Measurements from ENCODE around the gene CEP63. TPM values are rescaled to one million over a fixed set of nuclear protein-coding genes. Genes with fewer than 3 reads are reported as not detected.

The CEP63 gene
- total RNA-seq, 1 donor from 2014 or later = 20.6 TPM

DNA sequence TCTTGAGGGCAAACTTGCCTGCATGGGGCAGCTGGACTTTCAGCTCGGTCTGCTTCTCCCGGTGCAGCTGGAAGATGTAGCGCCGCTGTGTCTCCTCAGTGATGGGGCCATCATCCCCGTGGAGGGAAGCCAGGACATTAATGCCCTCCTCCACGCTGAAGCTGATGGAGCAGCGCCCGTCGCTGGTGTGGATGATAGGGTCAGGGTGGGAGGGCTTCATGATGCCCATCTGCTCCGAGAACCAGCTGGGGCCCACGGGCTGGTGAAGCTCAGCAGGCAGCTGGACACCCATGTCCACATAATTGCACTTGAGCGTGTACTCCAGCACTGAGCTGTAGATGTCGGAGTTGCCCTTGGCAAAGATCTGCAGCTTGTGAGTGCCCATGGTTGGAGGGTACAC, 118.1 kb downstream of the CEP63 start:
- intact Hi-C loops (cut with DNase I) = no loop called here
- no peaks in the 10 kb centered on the region for H3K9me3 ChIP-seq
- H3K27ac ChIP-seq = no peak overlapping the region
- ATAC-seq (no peak), DNase-seq (no peak)
- no peak for TF ChIP-seq CTCF (IDR thresholded peaks at IDR 0.05)
- H3K4me1 ChIP-seq = no peaks in the 10 kb centered on the region
- no peaks in the 10 kb centered on the region for H3K36me3 ChIP-seq
- no peak overlapping the region for H3K4me3 ChIP-seq
- no peaks in the 10 kb centered on the region for H3K27me3 ChIP-seq (ENCODE audit: low read depth)

DNA sequence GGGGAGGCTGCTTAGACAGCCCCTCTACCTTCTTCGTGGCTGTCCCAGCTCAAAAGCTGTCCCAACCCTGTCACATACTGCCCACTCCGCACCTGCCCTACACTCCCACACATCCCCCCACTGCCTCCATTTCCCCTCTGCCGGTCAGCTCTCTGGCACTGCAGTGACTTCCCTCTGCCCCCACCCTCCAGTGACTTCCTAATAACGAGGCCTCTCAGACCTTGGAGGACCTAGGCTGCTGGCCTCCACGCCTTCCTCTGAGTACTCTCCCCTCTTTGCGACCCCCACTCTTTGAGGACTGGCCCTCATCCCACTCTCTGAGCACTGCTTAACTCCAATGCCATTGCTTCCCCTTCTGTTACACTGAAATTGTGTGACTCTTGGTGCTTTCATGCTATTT, 119.7 kb downstream of the CEP63 start:
- Histone ChIP-seq H3K4me3 (no peak overlapping the region), H3K27ac (no peak overlapping the region), H3K4me1 (no peaks in the 10 kb centered on the region), H3K27me3 (ENCODE audit: low read depth) (no peaks in the 10 kb centered on the region), H3K9me3 (no peaks in the 10 kb centered on the region), H3K36me3 (no peaks in the 10 kb centered on the region)
- TF ChIP-seq CTCF (IDR thresholded peaks at IDR 0.05) = no peak
- no peak for ATAC-seq
- intact Hi-C loops (cut with DNase I) = no loop called here
- DNase-seq = no peak

GRCh38 chr3:134606033-134607025, 120.5 kb downstream of the CEP63 start:
- Histone ChIP-seq H3K27ac (no peak overlapping the region), H3K9me3 (no peaks in the 10 kb centered on the region), H3K4me3 (no peak overlapping the region), H3K4me1 (no peaks in the 10 kb centered on the region), H3K36me3 (no peaks in the 10 kb centered on the region), H3K27me3 (ENCODE audit: low read depth) (no peaks in the 10 kb centered on the region)
- DNase-seq (no peak), ATAC-seq (no peak)
- intact Hi-C loops (cut with DNase I) = no loop called here
- TF ChIP-seq CTCF (IDR thresholded peaks at IDR 0.05) = no peak

DNA sequence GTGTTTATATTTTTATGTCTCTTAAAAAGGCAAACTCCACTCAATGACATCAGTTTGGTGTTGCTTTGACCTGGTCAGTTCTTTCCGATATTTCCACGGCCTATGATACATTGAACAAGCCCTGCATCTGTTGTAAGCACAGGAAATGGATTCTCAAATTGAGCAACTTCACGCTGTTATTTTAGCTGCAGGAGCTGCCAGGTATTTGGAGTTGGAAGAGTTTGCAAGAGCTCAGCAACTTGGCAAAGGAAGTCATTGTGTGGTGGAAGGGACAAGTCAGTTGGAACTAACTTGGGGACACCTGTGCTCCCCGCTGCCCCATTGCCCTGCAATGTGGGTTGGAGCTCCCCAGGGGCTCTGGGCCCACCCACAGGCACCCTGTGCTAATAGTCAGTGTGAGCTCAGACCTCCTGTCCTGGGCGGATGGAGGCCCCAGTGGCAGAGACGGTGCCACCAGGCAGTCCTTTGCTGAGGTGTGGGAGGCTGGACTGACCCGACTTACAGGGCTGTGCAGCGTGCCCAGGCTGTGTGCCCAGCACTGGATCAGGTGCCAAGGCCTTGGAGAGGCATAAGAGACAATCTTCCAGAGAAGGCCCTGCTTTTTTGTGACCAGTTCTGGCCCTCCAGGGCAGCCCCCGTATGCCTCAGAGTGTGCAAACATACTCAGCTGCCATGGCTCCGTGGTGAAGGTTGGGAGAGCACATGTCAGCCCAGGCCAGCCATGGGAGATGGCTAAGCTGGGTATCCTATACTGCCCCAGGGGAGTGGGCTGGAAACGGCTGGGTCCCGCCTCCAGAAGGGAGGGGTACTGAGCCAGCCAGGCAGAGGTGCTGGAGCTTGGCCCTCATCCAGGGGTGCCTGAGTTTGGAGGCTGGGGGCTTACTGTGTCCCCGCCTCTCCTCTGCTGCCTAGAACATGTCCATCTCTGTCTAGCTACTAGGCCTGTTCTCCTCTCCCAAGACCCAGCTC, 121.5 kb downstream of the CEP63 start:
- Histone ChIP-seq H3K9me3 (no peaks in the 10 kb centered on the region), H3K27ac (no peak overlapping the region), H3K36me3 (no peaks in the 10 kb centered on the region), H3K4me1 (no peaks in the 10 kb centered on the region), H3K27me3 (ENCODE audit: low read depth) (no peaks in the 10 kb centered on the region), H3K4me3 (no peak overlapping the region)
- no peak for TF ChIP-seq CTCF (IDR thresholded peaks at IDR 0.05)
- no peak for DNase-seq
- intact Hi-C loops (cut with DNase I) = no loop called here
- no peak for ATAC-seq

DNA sequence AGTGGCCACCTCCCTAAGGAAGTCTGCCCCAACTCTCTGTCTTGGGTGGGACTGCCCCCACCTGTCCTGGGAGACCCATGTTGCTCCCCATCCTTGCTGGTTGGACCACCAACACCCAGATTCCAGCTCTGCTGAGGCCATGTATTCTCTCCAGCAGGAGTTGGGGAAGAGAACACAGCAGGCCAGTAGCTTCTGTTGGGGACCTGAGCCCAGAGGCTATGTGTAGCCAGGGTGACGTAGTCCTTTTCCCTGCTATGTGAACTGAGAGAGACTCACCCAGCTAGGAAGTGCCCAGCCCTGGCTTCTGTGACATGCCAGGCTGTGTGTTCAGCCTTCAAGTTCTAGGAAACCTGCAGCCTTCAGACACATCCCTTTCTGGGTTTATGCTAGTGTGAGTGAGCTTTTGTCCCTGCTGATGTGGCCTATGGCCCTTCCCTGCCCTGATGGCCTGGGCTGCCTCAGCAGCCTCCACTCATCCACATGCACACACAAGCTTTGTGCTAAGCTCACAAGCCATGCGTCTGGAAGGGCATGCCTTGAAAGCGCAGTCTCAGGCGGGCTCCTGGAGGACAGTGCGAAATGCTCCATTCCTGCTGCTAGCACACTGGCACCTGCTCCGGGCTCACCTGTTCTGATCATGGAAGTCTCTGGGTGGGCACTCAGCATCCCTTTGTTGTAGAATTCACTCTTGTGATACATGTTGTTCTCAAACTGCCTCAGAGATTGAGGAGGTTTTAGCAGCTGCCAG, 122.3 kb downstream of the CEP63 start:
- Histone ChIP-seq H3K27me3 (ENCODE audit: low read depth) (no peaks in the 10 kb centered on the region), H3K9me3 (no peaks in the 10 kb centered on the region), H3K4me1 (no peaks in the 10 kb centered on the region), H3K27ac (no peak overlapping the region), H3K4me3 (no peak overlapping the region), H3K36me3 (no peaks in the 10 kb centered on the region)
- no peak for TF ChIP-seq CTCF (IDR thresholded peaks at IDR 0.05)
- DNase-seq (no peak), ATAC-seq (no peak)
- intact Hi-C loops (cut with DNase I) = no loop called here
